Caki2 (cell line): Measurements from ENCODE around the gene C19orf25. TPM values are rescaled to one million over a fixed set of nuclear protein-coding genes. Genes with fewer than 3 reads are reported as not detected.
"Not testable (repeated sequence)": the region's sequence is repeated elsewhere in the genome, so short reads cannot be mapped to it uniquely, and the experiment has no call there.

Experiments used
- DNase-seq: peaks from one replicate; pipeline ENCODE4 v3.0.0-alpha.2; 2015; ENCODE audit warnings: low read depth
- in situ Hi-C: cut with HindIII; loops from 2 replicates; pipeline ENCODE4 v1.10.0; 2016; ENCODE audit warnings: low sequenced_read_pairs, low pct_unique_long_range_greater_than_20kb, mixed read lengths
- total RNA-seq: library from RNA; depleted of rRNA; stranded (reverse); fragments of >200 nt; shearing (Covaris generic); gene quantifications from 2 replicates; pipeline ENCODE4 v1.2.3, GENCODE V29; 2014; ENCODE audit warnings: low replicate concordance

Gene C19orf25
- total RNA-seq, 1 experiment from 2014 or later: 28.0 TPM

GRCh38 chr19:1502433-1503088, 23.5 kb upstream of the C19orf25 start:
- no peak for DNase-seq

GRCh38 chr19:1501200-1501595, 22.2 kb upstream of the C19orf25 start:
- in situ Hi-C loops: no loop called here

More at GRCh38 chr19:1502433-1503088, 23.5 kb upstream of the C19orf25 start:
- in situ Hi-C loops: no loop called here

GRCh38 chr19:1499231-1499630, 20.2 kb upstream of the C19orf25 start:
- in situ Hi-C loops, DNase-seq: not testable (repeated sequence)

More at GRCh38 chr19:1501200-1501595, 22.2 kb upstream of the C19orf25 start:
- DNase-seq: no peak

GRCh38 chr19:1497578-1498235, 18.7 kb upstream of the C19orf25 start:
- in situ Hi-C loops: no loop called here
- DNase-seq: no peak

GRCh38 chr19:1496714-1497577, 17.9 kb upstream of the C19orf25 start:
- in situ Hi-C loops: no loop called here

GRCh38 chr19:1495799-1496713, 17.0 kb upstream of the C19orf25 start:
- no peak for DNase-seq
- in situ Hi-C loops: no loop called here

More at GRCh38 chr19:1496714-1497577, 17.9 kb upstream of the C19orf25 start:
- no peak for DNase-seq

GRCh38 chr19:1495051-1495798, 16.2 kb upstream of the C19orf25 start:
- in situ Hi-C loops: no loop called here
- no peak for DNase-seq

- in situ Hi-C loops: no loop called here
- DNase-seq: no peak
Observed at GRCh38 chr19:1494115-1494815, 15.2 kb upstream of the C19orf25 start.

- no peak for DNase-seq
- in situ Hi-C loops: no loop called here
Observed at GRCh38 chr19:1492474-1493006, 13.5 kb upstream of the C19orf25 start.

- in situ Hi-C loops: no loop called here
- DNase-seq: no peak
Observed at GRCh38 chr19:1491849-1492170, 12.8 kb upstream of the C19orf25 start.

- in situ Hi-C loops: no loop called here
- no peak for DNase-seq
Observed at GRCh38 chr19:1491114-1491848, 12.3 kb upstream of the C19orf25 start, which contains the start of gene REEP6. Gene REEP6 (plus strand): TSS chr19:1491181. CDS start chr19:1491270, 89 bp downstream.

- in situ Hi-C loops: no loop called here
- peak; percentile 96 for DNase-seq
Observed at GRCh38 chr19:1490311-1491113, 11.5 kb upstream of the C19orf25 start, which contains the start of gene PCSK4. Gene PCSK4 (minus strand): TSS chr19:1490350. CDS start chr19:1490346, 4 bp downstream.

GRCh38 chr19:1489463-1490310, 10.7 kb upstream of the C19orf25 start:
- no peak for DNase-seq
- in situ Hi-C loops: no loop called here

GRCh38 chr19:1488282-1488601, 9.2 kb upstream of the C19orf25 start:
- in situ Hi-C loops: no loop called here
- DNase-seq: no peak
